AG20443 (cell line): ENCODE data around the gene HRH1.
"Not testable (repeated sequence)": the region's sequence is repeated elsewhere in the genome, so short reads cannot be mapped to it uniquely, and the experiment has no call there.

Experiments used
- DNase-seq: peaks from one replicate; pipeline ENCODE4 v3.0.0; 2012; ENCODE audit warnings: low spot score, mixed read lengths

The HRH1 gene

GRCh38 chr3:11244121-11244677 lies 89.9 kb downstream of the HRH1 start:
- DNase-seq, result peak; percentile 43

- DNase-seq, result no peak
Measured at GRCh38 chr3:11245276-11245675, 91.0 kb downstream of the HRH1 start.

- DNase-seq, result no peak
Measured at GRCh38 chr3:11245827-11246662, 91.8 kb downstream of the HRH1 start.

GRCh38 chr3:11246663-11246970 lies 92.3 kb downstream of the HRH1 start:
- no peak for DNase-seq

GRCh38 chr3:11247362-11247761 lies 93.1 kb downstream of the HRH1 start:
- no peak for DNase-seq

GRCh38 chr3:11248596-11248995 lies 94.3 kb downstream of the HRH1 start:
- no peak for DNase-seq

GRCh38 chr3:11250902-11251806 lies 96.9 kb downstream of the HRH1 start:
- no peak for DNase-seq

GRCh38 chr3:11251807-11252176 lies 97.5 kb downstream of the HRH1 start:
- no peak for DNase-seq

GRCh38 chr3:11254876-11255275 lies 100.6 kb downstream of the HRH1 start:
- no peak for DNase-seq

GRCh38 chr3:11255537-11255936 lies 101.2 kb downstream of the HRH1 start:
- not testable (repeated sequence) for DNase-seq

GRCh38 chr3:11258958-11259357 lies 104.7 kb downstream of the HRH1 start:
- no peak for DNase-seq

GRCh38 chr3:11260460-11260859 lies 106.2 kb downstream of the HRH1 start:
- no peak for DNase-seq

GRCh38 chr3:11269007-11269406 lies 114.7 kb downstream of the HRH1 start:
- no peak for DNase-seq

GRCh38 chr3:11271986-11272904 lies 118.0 kb downstream of the HRH1 start, which contains the start of gene ATG7:
Gene ATG7 (plus strand): TSS chr3:11272397. CDS start chr3:11298696, 26,299 bp downstream.
- DNase-seq, result peak; percentile 100

- DNase-seq, result peak; percentile 18
Measured at GRCh38 chr3:11272906-11273574, 118.7 kb downstream of the HRH1 start.

GRCh38 chr3:11273891-11274291 lies 119.6 kb downstream of the HRH1 start:
- DNase-seq, result no peak

- no peak for DNase-seq
Measured at GRCh38 chr3:11274566-11275142, 120.4 kb downstream of the HRH1 start.

- no peak for DNase-seq
Measured at GRCh38 chr3:11275926-11276325, 121.6 kb downstream of the HRH1 start.

- DNase-seq, result no peak
Measured at GRCh38 chr3:11276901-11277300, 122.6 kb downstream of the HRH1 start.

GRCh38 chr3:11282250-11283138 lies 128.2 kb downstream of the HRH1 start:
- DNase-seq, result no peak
